NCI-H1930 (cell line): ENCODE results near the gene FOXQ1.
"Not testable (repeated sequence)": the region's sequence is repeated elsewhere in the genome, so short reads cannot be mapped to it uniquely, and the experiment has no call there.

Experiments used
- DNase-seq, 2 experiments: peaks; one replicate each; lab custom pipeline; 2025; lab: John Stamatoyannopoulos, UW

The FOXQ1 gene

DNA sequence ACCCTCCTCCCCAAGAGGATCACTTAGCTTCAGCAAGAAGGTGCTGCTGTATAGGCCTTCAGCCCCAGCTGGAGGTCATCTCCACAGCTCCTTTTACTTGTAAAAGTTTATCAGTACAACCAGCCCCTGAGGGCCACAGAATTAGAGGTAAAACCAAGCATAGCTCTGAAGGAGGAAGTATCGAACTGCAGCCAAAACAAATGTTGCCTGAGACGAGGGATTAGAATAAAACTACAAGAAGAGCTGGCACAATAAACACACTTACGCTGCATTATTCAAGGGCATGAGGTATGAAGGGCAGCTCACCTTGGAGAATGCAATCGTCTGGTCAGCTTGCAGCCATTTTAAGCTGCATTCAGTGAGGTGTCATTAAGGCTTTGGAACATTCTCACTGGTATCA, 21.1 kb upstream of the FOXQ1 start:
- DNase-seq: no peak

DNA sequence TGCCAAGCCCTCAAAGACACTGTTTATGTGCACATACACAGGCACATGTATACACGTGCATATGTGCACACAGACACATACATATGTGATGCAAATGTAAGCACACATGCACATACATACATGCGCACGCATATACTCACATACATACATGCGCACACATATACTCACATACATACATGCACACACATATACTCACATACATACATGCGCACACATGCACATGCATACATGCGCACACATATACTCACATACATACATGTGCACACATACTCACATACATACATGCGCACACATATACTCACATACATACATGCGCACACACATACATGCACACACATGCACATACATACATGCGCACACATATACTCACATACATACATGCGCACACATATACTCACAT, 20.5 kb upstream of the FOXQ1 start:
- DNase-seq: no peak

DNA sequence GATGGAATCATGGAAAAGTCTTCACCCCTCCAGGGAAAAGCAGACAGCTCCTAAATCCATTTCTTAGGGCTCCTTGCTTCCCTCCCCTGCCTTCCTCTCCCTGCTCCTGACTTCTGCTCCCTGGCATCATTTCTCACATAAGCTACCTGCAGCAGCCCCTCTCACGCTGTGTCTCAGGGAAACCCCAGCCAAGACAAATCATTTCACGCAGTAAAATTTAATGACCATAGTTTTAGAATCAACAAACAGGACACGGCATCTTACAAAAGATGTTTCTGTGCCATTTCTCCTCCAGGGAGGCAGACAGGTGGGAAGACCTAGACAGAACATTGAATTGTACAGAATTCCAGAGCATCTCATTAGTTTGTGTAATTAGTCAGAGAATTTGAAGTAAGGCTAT, 16.5 kb upstream of the FOXQ1 start:
- no peak for DNase-seq

DNA sequence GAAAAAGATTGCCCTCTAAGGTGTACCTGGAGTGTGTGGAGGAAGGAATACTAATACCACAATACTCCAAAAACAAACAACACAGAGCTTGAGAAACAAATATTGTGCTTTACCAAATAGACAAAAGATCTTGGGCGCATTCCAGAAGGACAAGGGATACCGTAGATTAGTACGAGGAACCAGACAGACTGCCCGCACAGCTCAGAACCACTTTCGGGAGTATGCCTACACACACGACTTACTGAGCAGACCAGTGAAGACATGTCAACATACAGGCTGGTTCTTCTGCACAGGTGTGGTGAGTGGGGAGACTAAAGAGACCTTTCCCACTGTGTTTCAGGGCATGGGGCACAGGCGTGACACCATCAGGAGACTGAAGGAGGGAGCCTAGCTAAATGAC, 15.8 kb upstream of the FOXQ1 start:
- no peak for DNase-seq

DNA sequence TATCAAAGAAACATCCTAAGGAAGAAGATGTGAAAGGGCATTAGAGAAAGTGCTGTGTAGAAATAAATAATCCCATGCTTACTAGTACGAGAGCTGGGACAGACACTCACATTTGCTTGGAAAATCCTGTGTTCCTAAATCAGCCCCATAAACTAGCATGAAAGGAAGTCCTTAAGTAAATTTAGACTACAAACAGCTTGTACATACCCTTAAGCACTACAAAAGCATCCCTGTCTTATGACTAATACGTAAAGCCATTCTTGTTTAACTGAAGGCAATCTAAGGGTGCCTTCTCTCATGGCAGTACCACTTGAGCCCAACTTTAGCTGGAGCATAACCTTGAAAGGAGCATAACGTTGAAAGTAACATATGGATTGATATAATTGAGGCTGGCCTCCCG, 15.4 kb upstream of the FOXQ1 start:
- no peak for DNase-seq

DNA sequence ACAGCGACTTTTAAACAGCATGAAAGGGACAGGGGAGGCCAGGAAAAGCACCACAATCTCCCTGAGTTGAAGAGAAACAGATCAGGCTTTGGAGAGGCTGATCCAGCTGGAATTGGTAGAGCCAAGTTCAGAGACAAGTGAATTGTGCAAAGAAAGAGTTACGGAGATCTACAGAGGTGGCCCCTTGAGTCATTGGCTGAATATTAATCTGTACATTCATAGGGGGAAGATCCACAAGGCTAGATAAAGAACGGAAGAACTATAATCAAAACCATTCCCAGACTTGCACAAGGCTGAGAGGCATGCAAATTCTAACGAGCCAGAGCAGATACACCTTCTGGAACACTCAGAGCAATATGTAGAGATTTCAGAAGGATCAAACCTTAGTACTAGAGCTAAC, 14.2 kb upstream of the FOXQ1 start:
- no peak for DNase-seq

DNA sequence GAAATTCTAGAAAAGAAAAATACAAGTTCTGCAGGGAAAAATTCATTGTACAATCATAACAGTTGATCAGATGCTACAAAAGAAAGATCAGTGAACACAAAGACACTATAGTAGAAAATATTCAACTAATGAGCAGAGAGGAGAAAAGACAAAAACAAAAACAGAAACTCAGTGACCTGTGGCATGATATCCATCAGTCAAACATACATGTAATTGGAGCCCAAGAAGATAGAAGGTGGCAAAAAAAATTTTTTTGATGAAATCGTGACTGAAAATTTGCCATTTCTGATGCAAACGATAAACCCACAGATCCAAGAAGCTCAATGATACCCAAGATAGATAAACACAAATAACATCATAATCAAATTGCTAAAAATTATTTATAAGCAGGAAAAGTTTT, 13.1 kb upstream of the FOXQ1 start:
- DNase-seq: no peak

DNA sequence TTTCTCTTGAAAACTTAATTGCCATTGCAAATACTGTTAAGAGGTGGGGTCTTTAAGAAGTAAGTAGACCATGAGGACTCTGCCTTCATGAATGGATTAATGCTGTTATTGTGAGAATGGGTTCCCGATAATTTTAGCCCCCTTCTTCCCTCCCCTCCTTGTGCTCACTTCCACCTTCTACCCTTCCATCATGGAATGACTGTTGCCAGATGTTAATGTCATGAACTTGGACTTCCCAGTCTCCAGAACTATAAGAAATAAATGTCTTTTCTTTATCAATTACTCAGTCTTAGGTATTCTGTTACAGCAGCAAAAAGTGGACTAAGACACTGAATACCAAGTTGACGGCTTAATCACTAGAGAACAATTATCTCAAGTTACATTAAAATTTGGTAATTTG, 5.8 kb upstream of the FOXQ1 start:
- DNase-seq: no peak

DNA sequence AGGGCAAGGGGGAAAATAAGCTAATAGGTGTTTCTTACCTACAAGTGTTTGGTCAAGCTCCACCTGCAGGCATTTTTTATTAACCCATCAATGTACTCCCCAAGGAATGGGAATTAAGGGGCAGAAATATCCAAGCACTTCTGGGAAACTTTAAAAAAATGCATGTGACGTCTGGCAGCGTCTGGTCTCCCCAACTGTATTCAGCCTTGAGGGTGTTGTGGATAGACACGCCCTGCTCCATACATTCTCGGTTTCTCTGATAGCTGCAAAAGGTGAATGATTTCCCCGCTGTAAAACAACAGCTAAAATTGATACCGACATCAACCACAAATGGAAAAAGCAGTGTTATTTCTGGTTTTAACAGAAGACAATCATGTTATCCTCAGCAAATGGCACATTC, 2.5 kb upstream of the FOXQ1 start:
- DNase-seq: no peak

DNA sequence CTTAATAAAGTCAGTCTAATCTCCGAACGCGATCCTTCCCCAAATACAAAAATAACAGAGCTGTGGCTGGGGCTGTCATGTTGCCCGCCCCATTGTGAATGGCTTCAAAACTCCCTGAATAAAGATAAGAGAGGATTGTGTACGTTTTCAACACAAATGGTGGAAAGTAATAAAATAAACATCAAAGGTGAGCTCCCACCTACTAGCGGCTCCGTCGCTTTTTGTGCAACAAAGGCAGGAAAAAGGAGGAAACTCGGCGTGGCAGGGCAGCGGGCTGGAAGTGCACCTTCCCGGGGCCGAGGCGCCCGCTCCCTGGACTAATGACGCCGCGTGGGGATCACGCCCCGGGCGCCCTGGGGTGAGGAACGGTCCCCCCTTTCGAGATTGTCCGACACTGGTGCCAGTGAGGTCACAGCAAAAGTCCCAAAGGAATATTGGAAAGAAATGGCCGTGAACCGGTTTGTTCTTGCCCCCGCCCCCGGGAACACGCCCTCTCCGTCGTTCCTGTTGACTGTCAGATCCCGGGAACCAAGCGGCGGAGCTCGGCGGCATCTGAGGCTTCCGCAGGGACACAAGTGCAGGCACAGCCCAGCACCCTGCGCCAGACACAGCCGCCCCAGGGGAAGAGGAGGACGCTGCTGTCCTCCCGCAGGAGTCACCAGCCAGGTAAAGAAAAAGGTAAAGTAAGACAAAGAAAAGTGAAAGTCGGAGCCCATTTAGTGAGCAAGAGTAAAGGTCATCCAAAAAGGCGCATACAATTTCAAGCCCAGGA, 1.1 kb upstream of the FOXQ1 start:
- no peak for DNase-seq

DNA sequence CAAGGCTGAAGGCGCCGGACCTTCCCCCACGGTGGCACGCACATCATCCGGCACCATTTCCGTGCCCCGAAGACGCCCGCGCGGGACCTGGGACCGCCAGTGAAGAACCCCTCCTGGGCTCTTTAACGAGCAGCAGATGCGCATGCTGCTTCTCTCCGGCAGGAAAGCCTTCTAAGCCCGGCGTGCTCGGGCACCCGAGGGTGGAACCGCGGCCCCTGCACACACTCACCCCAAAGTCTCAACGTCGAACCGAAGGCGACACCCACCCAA, 240 bp downstream of the FOXQ1 start:
- no peak for DNase-seq

DNA sequence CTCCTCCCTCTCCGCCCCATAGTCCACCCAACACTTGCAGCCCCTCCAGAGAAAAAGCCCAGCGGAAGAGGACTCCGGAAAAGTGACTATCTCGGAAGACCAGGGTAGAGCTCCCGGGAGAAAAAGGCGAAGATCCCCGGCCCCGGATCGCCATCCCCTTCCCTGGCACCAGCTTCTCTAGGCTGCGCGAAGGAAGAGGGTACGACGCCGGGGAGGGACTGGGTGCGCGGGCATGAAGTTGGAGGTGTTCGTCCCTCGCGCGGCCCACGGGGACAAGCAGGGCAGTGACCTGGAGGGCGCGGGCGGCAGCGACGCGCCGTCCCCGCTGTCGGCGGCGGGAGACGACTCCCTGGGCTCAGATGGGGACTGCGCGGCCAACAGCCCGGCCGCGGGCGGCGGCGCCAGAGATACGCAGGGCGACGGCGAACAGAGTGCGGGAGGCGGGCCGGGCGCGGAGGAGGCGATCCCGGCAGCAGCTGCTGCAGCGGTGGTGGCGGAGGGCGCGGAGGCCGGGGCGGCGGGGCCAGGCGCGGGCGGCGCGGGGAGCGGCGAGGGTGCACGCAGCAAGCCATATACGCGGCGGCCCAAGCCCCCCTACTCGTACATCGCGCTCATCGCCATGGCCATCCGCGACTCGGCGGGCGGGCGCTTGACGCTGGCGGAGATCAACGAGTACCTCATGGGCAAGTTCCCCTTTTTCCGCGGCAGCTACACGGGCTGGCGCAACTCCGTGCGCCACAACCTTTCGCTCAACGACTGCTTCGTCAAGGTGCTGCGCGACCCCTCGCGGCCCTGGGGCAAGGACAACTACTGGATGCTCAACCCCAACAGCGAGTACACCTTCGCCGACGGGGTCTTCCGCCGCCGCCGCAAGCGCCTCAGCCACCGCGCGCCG, 822 bp downstream of the FOXQ1 start:
- DNase-seq: peak in 1 of 2 experiments; percentile 9

DNA sequence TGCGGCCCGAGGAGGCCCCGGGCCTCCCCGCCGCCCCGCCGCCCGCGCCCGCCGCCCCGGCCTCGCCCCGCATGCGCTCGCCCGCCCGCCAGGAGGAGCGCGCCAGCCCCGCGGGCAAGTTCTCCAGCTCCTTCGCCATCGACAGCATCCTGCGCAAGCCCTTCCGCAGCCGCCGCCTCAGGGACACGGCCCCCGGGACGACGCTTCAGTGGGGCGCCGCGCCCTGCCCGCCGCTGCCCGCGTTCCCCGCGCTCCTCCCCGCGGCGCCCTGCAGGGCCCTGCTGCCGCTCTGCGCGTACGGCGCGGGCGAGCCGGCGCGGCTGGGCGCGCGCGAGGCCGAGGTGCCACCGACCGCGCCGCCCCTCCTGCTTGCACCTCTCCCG, 1.5 kb downstream of the FOXQ1 start:
- DNase-seq: no peak

DNA sequence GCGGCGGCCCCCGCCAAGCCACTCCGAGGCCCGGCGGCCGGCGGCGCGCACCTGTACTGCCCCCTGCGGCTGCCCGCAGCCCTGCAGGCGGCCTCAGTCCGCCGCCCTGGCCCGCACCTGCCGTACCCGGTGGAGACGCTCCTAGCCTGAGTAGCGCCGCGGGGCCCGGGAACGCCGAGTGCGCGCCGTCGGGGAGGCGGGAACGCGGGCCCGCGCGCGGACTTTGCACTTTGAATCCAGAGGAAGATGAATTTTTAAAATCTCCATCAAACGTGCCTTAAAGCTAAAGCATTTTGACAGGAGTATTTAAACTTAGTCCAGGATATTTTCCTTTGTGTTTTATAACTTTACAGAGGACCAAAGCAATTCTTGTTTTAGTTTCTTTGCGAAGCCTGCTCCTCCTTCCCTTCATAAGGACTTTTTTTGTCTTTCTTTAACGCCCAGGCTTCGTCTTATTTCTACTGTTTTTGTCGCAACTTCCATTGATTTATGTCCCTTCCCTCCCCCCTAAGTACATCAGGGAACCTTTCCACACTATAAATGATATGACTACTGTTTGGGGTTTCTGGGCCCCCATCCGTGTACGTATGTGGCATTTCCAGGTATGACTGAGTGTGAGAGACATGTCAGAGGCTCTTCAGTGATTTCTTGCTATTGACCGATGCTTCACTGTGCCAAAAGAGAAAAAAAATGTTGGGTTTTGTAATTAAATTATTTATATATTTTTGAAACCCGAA, 2.0 kb downstream of the FOXQ1 start:
- no peak for DNase-seq

DNA sequence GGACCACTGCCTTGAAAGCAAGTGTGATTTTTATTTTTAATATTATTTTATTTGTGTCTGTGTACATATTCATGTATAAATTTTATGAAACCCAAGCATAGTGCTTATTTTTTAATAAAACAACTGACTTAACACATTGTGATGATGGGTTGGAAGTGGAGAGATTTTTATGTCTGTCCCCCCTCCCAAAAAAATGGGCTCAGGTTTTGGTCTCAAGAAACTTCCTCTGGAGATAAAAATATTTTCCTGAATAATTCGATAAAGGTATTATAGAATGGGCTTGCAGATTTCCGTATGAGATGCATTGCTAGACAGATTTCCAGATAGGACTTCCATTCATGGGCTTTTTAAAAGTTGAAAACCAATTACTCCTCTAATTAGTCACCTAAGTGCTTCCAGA, 2.7 kb downstream of the FOXQ1 start:
- no peak for DNase-seq

DNA sequence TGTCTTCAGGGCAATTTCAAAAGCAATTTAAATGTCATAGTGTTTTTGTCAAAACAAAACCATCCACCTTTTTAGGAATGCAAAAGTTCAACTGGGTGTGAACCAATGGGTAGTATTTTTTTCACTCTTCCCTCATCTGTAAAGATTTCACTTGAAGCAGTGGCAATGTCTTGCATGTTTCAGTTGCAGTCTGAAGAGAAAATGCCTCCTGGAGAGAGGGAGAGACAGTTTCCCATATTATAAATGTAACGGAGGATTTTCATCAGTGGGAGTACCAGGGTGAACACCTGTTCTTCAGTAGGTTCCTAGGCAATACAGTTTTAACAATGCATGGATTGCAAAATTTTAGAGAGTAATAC, 3.3 kb downstream of the FOXQ1 start:
- DNase-seq: no peak

DNA sequence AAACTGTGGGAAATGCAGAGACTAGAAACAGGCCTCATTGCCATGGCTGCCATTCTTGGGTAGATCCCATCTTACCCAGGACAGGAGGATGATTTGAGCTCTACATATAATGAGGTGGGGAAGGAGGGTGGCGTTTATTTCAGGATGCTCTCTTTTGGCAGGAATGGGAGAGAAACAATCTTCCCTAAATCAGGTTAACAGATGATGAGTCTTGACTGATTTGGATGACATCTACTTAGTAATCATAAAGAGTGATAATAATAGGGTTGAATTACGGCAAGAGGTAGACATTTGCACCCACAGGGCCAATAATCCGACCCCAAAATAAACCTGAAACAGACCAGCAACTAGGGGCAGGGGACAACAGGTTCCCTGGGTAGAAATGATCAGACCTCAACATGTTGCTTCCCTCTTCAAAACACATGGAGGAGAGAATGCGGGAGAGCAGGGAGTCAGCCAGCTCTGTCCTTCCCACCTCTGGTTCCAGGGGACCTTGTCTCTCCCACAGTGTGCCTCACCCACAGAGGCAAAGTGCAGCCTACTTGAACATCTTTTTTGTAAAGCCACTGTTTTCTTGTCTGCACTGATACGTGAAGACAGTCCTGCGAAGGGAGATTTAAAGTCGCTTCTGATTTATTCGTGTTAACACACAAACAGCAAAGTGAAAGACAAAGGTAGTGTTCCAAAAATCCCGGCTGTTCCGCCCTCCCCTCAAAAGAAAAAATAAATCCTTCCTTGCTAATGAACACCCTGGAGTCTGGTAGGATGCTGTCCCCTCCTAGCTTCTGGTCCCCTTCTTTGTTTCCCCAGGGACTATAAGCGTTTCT, 3.9 kb downstream of the FOXQ1 start:
- DNase-seq: no peak

DNA sequence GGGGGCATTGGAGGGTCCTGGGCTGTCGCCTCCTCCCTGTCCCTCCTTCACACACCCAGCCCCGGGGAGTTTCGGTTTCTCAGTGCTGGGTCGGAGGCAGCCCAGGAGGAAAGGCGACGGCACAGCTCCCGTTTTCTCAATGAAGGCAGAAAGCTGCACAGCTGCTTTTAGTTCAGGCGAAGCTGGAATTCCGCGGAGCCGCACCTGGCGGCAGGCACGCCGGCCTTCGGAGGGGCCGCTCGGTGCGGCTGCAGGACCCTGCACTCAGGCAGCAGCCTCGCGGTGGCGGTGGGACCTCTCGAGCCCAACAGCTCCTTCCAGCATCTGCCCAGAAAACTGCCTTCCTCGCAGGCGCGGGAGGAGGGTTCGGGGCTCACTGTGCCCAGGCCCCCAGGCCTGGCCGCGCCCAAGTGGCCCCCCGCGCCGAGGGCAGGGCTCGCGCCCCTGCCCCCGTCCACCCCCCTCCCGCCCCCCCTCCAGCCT, 4.6 kb downstream of the FOXQ1 start:
- peak; percentile 13 to 17 for DNase-seq

DNA sequence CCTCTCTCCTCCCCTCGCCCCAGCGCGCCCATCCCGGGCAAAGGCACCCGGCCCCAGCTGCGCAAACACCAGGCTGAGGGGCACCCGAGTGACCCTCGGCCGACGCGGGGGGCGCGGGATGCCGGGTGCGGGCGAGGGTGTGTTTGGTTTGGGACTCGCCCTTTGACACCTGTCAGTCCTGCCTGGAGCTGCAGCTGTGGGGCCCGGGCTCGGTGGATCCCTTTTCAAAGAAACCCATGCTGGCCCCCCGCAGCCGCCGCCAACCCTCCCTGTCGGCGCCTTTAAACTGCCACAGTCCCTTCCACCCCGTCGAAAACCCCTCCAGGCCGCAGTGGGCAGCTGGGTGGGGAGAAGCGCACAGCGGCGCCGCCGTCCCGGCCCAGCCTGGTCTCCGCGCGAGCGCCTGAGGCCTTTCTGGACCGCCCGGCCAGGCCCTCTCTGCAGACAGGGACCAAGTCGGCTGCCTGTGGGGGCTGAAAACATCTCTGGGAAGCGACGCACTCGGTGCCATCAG, 5.5 kb downstream of the FOXQ1 start:
- DNase-seq: no peak

DNA sequence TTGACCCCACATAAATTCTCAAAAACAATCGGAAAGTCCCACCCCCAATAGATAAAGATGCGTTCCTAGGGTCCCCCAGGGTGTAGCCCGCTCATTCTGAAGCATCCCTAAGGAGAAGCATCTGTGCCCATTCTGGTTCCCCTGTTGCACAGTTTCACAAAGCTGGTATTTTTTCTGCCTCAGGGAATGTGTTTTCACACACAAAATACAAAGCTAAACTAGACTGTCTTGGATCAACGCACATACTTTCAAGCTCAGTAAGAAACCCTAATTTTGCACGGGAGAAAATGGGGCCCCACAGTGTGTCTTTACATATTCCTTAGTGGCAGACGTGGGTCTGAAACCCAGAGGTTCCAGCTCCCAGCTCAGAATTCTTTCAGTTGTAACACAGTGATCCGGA, 6.1 kb downstream of the FOXQ1 start:
- DNase-seq: no peak

DNA sequence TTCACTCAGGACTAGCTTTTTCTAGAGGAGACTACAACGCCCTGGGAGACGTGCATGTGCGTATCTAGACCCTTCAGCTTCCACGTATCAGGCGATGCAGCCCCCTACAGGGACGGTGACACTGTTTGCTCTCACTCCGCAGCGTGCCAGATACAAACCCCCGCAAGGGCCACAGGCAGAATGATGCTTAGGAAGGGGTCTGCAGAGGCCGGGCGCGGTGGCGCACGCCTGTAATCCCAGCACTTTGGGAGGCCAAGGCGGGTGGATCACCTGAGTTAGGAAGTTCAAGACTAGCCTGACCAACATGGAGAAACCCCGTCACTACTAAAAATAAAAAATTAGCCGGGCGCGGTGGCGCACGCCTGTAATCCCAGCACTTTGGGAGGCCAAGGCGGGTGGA, 6.7 kb downstream of the FOXQ1 start:
- not testable (repeated sequence) for DNase-seq

DNA sequence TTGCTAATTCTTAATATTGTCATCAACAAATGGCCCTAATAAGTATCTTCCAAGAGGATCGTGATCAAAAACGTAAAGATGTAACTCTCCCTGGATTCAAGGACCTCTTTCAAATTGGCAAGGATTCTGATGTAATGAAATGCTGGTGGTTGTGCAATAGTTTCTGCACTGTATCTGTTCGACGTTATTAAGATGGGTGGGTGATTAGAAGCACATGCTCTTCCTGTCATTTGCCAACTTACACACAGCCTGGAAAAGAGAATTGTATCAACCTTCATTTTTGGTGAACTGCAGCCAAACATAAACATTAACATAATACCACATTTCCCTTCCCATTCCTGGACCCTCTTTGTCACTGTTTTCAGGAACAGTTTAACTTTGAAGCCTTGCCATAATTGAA, 9.8 kb downstream of the FOXQ1 start:
- DNase-seq: no peak
